Mammary epithelial cell (primary cell): ENCODE results near the gene IPO5.
"Not testable (repeated sequence)": the region's sequence is repeated elsewhere in the genome, so short reads cannot be mapped to it uniquely, and the experiment has no call there.

Experiments used
- EZH2 ChIP-seq: IDR thresholded peaks from 2 replicates; pipeline ENCODE4 v1.6.1; 2012; ENCODE audit warnings: low read length, inconsistent platforms, borderline replicate concordance
- TF ChIP-seq, protein P1 (sequence below), 2 donors: IDR thresholded peaks in 1 of 2; conservative IDR thresholded peaks in 1 of 2; 2 replicates each; pipeline ENCODE4 v1.5.1; 2011 to 2012; ENCODE audit warnings: inconsistent platforms in 2 of 2, low read length in 2 of 2, mild to moderate bottlenecking in 2 of 2, control low read depth in 1 of 2, low read depth in 1 of 2; ENCODE audit not compliant: insufficient read depth in 1 of 2; ENCODE audit errors: extremely low read depth in 1 of 2

DNA sequence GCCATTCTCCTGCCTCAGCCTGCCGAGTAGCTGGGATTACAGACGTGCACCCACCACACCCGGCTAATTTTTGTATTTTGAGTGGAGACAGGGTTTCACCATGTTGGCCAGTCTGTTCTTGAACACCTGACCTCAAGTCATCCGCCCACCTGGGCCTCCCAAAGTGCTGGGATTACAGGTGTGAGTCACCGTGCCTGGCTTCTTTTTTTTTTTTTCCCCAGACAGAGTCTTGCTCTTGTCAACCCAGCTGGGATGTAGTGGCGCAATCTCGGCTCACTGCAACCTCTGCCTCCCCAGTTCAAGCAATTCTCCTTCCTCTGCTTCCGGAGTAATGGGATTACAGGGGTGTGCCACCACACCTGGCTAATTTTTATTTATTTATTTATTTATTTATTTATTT is 51.5 kb downstream of the IPO5 start:
- TF ChIP-seq, protein P1, sequence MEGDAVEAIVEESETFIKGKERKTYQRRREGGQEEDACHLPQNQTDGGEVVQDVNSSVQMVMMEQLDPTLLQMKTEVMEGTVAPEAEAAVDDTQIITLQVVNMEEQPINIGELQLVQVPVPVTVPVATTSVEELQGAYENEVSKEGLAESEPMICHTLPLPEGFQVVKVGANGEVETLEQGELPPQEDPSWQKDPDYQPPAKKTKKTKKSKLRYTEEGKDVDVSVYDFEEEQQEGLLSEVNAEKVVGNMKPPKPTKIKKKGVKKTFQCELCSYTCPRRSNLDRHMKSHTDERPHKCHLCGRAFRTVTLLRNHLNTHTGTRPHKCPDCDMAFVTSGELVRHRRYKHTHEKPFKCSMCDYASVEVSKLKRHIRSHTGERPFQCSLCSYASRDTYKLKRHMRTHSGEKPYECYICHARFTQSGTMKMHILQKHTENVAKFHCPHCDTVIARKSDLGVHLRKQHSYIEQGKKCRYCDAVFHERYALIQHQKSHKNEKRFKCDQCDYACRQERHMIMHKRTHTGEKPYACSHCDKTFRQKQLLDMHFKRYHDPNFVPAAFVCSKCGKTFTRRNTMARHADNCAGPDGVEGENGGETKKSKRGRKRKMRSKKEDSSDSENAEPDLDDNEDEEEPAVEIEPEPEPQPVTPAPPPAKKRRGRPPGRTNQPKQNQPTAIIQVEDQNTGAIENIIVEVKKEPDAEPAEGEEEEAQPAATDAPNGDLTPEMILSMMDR (conservative IDR thresholded peaks at IDR 0.05 in 1 of 2, IDR thresholded peaks at IDR 0.05 in 1 of 2; ENCODE audit: extremely low read depth in 1 of 2, insufficient read depth in 1 of 2, low read depth in 1 of 2, low read length in 2 of 2) = not testable (repeated sequence)
- not testable (repeated sequence) for TF ChIP-seq EZH2
